Stimulated activated CD8-positive, alpha-beta memory T cell treated with anti-CD3 and anti-CD28 coated beads, Interleukin-4, amount 100 ng/mL, for 48 hours (primary cell): ENCODE results near the gene SFTPB.
"Not testable (repeated sequence)": the region's sequence is repeated elsewhere in the genome, so short reads cannot be mapped to it uniquely, and the experiment has no call there.

Source experiments
- DNase-seq: peaks from one replicate; pipeline ENCODE4 v3.0.0-alpha.2; 2020

The SFTPB gene

DNA sequence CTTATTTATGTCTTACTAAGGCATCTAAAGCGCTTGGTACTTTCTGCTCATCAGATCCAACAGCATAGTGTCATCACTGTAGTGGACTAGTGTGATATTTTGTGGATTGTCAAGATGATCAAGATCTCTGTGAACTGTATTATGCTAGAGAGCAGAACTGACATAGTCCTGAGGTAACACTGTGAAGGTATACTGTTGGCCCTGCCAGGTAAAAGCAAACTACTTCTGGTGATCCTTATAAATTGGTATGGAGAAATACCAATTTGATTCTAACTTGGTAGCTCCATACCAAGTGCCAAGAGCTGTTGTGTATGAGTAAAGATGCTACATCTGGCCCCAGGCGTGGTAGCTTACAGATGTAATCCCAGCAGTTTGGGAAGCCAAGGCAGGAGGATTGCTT is 15.9 kb downstream of the SFTPB start:
- DNase-seq = no peak

DNA sequence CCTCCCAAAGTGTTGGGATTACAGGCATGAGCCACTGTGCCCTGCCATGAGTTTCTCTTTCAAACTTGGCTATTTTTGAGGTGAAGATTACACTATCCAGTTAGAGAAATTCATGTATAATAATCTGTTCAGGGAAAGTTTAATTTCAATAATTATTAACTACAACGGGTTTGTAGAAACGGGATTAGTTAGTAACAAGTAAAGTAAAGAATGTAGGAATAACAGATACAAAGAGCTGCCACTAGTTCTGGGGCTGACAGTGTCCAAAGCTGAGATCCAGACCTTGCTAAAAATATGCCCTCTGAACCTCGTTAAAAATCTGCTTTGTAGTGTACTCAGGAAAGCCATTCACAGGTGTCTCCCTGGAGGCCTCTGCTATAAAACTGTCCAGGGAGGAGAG is 16.9 kb downstream of the SFTPB start:
- DNase-seq = no peak

GRCh38 chr2:85650456-85650855 is 17.5 kb downstream of the SFTPB start:
- DNase-seq = no peak

- no peak for DNase-seq
Measured at GRCh38 chr2:85649201-85650190, 18.5 kb downstream of the SFTPB start.

DNA sequence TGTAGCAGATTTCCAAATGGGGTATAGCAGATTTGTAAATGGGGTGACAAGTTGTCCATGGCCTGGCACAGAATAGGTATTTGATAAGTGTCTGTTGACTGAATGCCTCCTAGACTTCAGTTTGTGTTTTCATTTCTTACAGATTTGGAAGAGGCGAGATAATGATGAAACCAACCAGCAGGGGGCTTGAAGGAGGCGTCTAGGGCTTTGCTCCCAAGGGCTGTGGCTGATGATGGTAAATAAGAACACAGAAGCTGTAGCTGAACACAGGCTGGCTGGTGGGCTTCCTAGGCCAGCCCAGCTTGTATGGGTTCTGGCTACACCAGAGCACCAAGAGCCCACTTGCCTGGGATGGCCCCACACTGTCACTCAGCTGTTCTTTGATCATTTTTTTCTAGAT is 19.4 kb downstream of the SFTPB start:
- DNase-seq = peak; percentile 38

- DNase-seq = no peak
Measured at GRCh38 chr2:85647823-85648526, 20.0 kb downstream of the SFTPB start.

GRCh38 chr2:85646166-85646565 is 21.8 kb downstream of the SFTPB start:
- DNase-seq = no peak

- no peak for DNase-seq
Measured at GRCh38 chr2:85644909-85645308, 23.1 kb downstream of the SFTPB start.

GRCh38 chr2:85642725-85643124 is 25.3 kb downstream of the SFTPB start:
- peak; percentile 34 for DNase-seq

DNA sequence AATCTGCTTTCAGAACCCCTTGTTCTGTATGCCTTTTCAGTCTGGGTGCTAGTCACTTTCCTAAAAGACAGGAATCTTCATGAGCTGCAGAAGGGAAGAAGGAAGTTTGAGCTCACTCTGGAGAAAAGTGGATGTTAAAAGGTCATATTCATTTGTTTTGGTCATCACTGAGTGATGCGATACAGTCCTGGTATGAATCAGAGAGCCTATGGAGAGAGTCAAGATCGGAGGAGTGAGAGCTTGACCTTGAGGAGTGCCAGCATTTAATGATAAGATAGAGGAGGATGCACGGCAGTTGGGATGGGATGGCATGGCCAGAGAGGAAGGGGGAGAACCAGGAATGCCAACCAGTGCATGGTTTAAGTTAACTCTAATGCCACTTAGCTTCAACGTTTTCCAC is 32.4 kb downstream of the SFTPB start:
- DNase-seq = no peak

- DNase-seq = no peak
Measured at GRCh38 chr2:85635011-85635410, 33.0 kb downstream of the SFTPB start.

GRCh38 chr2:85631316-85631715 is 36.7 kb downstream of the SFTPB start:
- DNase-seq = no peak

- DNase-seq = no peak
Measured at GRCh38 chr2:85628658-85629057, 39.3 kb downstream of the SFTPB start.

- DNase-seq = no peak
Measured at GRCh38 chr2:85623991-85624390, 44.0 kb downstream of the SFTPB start.

- DNase-seq = no peak
Measured at GRCh38 chr2:85621338-85621737, 46.7 kb downstream of the SFTPB start.

GRCh38 chr2:85619617-85620016 is 48.4 kb downstream of the SFTPB start:
- DNase-seq = no peak

GRCh38 chr2:85617723-85618122 is 50.3 kb downstream of the SFTPB start:
- not testable (repeated sequence) for DNase-seq

DNA sequence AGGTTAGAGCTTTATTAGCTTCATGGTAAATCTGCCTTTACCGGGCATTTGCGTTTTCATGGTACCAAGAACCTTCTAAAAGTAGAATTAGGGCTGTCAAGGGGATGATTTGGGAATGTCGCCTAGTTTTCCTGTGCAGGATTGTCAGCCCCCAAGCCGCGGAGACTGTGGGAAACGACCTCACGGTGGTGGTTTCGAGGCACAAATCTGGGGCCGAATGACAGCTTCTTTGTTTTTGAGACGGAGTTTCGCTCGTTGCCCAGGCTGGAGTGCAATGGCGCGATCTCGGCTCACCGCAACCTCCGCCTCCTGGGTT is 52.6 kb downstream of the SFTPB start:
- no peak for DNase-seq

DNA sequence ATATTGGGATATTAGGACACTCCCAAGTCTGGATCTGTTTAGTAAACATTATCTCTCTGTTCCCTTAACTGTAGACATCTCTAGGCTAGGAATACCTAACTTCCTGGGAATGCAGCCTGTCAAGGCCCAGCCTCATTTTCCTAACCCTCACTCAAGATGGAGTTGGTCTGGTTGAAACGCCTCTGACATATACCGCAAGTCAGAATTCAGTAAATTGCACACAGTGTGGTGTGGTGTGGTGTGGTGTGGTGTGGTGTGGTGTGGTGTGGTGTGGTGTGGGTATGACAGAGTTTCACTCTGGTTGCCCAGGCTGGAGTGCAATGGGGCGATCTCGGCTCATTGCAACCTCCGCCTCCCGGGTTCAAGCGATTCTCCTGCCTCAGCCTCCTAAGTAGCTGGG is 53.2 kb downstream of the SFTPB start:
- not testable (repeated sequence) for DNase-seq

DNA sequence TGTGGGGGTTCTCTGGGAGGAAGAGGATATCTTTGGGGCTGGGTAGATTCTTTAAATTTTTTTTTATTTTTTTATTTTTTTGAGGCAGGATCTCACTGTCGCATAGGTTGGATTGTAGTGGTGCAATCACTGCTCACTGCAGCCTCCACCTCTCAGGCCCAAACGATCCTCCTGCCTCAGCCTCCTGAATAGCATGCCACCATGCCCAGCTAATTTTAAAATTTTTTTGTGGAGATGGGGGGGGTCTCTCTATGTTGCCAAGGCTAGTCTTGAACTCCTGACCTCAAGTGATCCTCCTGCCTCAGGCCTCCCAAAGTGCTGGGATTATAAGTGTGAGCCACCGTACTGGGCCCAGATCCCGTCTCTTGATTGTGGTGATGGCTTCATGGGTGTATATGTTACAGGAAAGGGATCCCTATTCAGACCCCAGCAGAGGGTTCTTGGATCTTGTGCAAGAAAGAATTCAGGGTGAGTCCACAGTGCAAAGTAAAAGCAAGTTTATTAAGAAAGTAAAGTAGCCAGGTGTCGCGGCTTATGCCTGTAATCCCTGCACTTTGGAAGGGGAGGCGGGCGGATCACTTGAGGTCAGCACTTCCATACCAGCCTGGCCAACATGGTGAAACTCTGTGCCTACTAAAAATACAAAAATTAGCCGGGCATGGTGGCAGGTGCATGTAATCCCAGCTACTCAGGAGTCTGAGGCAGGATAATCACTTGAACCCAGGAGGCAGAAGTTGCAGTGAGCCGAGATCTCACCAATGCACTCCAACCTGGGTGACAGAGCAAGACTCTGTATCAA is 54.1 kb downstream of the SFTPB start:
- DNase-seq = no peak

GRCh38 chr2:85611705-85612587 is 56.1 kb downstream of the SFTPB start, which contains the start of gene C2orf68:
C2orf68 (minus strand) TSS chr2:85612066; CDS start chr2:85611984, 82 bp downstream.
- peak; percentile 94 for DNase-seq

DNA sequence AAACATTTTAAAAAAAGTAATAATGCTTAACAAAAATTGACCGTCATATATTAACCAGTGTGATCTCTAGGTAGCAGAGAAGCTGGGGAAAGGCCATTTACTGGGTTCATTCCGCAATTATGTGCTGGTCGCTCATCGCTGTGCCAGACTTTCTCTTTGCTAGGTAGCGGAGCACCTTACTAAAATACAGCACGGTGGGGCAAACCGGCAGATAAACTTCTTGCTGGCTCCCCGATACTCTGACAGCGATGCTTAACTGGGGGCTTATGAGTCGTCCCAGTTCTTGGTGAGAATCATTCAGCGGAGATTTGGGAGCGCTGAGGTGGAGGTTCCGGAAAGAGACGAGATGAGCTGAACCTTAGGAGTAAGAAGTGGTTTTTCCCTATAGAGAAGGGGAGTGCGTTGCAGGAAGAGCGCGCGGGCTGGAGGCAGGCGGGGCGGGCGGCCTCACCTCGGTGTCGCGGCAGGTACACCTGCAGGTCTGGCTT is 56.7 kb downstream of the SFTPB start:
- peak; percentile 35 for DNase-seq
